Tongue (tissue), 2 donors: ENCODE measurements around the gene NAALADL2. TPM values are rescaled to one million over a fixed set of nuclear protein-coding genes. Genes with fewer than 3 reads are reported as not detected.
"Not testable (repeated sequence)": the region's sequence is repeated elsewhere in the genome, so short reads cannot be mapped to it uniquely, and the experiment has no call there.

Source experiments
- DNase-seq: peaks from one replicate; pipeline ENCODE4 v3.0.0-alpha.2; 2015
- total RNA-seq: library from RNA; depleted of rRNA; stranded (reverse); fragments of >200 nt; gene quantifications from one replicate; pipeline ENCODE4 v1.2.3, GENCODE V29; 2014

Gene NAALADL2
- total RNA-seq, 1 donor from 2014 or later: 76.0 TPM

- DNase-seq: no peak
These were observed 634.2 kb downstream of the NAALADL2 start for GRCh38 chr3:175493301-175493700.

DNA sequence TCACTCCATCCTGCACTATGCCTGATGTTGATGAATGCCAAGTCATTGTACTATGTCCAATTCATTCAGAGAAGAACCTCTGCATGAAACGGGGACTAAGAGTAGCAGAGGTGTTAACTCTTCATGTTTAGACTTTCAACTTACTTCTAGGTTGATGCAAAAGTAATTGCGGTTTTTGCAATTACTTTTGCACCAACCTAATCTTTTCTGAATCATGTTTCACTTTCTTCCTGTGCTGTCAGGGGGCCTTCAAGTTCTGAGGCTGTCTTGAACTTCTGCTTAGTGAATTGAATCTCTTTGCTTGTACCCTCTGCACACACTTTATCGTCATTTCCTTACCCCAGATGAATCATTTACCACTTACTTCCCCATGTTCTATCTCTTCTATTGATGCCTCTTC, 636.2 kb downstream of the NAALADL2 start:
- DNase-seq: no peak

DNA sequence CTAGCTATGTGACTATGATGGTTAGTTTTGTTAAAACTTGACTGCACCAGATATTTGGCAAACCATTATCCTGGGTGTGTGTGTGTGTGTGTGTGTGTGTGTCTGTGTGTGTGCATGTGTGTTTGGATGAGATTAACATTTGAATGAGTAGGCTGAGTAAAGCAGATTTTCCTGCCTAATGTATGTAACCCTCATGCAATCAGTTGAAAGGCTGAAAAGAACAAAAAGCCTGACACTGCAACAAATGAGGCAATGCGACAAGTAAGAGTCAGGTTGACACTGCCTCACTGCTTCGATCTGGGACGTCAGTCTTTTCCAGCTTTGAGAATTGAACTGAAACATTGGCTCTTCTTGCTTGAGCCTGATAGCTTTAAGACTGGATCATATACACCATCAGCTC, 643.0 kb downstream of the NAALADL2 start:
- no peak for DNase-seq

DNA sequence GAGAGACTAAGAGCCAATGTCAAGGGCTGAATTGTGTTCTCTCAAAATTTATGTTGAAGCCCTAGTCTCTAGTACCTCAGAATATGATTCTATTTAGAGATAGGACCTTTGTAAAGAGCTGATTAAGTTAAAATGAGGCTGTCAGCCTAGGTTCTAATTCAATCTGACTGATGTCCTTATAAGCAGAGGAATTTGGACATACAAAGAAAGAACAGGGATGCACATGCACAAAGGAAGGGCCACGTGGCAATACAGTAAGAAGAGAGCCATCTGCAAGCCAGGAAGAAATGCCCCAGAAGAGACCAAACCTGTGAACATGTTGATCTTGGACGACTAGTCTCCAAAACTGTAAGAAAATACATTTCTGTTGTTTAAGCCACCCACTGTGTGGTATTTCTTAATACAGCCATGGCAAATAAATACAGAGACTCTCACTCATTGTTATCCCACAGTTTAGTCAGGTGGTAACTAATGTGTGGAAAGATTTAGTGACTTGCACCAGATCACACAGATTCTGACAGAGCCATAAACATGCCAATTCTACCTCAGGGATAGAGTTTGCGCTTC, 652.2 kb downstream of the NAALADL2 start:
- DNase-seq: no peak

- peak; percentile 12 for DNase-seq
These were observed 653.6 kb downstream of the NAALADL2 start for GRCh38 chr3:175512700-175513099.

DNA sequence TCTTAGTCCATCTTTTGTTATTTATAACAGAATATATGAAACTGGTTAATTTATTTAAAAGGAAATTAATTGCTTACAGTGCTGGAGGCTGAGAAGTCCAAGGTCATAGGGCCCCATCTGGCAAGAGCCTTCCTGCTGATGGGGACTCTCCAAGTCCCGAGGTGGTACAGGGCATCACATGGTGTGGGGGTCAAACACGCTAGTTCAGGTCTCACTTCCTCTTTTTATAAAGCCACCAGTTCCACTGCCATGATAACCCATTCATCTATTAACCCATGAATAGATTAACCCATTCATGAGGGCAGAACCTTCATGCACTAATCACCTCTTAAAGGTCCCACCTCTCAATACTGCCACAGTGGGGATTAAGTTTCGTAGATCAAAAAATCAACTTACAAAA, 659.3 kb downstream of the NAALADL2 start:
- no peak for DNase-seq

- no peak for DNase-seq
These were observed 662.3 kb downstream of the NAALADL2 start for GRCh38 chr3:175521406-175521805.

DNA sequence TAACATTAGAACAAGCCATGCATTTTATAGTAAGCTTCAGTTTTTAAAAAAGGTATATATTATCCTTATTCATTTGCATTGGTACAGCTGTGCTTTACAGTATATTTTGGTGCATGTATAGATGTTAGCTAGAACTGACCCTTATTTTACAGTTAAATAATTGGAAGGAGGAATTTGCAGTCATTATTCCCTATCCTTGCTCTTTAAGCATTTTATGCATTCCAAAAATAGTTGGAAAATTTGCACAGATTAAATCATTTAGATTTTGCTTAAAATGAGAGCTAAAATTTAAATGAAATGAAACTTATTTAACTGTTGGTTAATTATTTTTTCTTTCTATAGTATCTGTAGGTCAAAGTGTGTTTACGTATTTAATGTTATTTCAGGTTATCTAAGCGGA, 667.1 kb downstream of the NAALADL2 start:
- DNase-seq: no peak

- peak; percentile 11 for DNase-seq
These were observed 667.6 kb downstream of the NAALADL2 start for GRCh38 chr3:175526609-175527280.

DNA sequence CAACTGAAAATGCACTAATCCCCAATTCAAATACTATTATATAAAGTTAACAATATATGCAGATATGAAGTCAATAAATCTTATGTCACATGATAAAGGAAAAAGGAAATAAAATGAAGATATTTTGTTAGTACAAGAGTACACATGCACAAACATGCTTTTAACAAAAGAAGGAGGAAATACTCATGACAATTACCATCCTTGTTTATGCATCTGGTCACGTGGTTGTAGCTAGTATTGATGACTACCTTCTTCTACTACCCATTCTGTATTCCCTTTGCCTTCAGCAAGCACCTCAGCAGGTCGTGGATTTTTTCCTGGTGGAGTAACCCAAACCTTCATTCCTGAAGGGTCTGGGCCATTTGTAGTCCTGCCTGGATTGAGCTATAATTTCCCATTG, 669.6 kb downstream of the NAALADL2 start:
- not testable (repeated sequence) for DNase-seq

DNA sequence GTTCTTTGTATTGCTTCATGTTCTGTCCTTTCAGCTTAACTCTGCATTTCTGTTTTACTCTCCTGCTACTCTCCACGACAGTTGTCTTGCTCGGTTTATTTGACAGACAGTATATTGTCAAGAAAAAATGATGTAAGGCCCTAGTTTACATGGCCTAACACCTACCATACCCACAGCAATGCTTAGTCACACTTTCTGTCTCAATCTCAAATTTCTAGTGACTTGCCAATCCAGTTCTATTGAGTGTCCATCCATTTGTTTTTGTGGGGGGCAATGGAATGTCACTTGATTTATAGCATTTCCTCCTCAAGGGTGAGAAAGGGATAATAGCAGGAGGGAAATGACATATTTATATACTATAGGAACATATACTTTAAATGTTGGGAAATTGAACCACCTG, 676.2 kb downstream of the NAALADL2 start:
- no peak for DNase-seq

DNA sequence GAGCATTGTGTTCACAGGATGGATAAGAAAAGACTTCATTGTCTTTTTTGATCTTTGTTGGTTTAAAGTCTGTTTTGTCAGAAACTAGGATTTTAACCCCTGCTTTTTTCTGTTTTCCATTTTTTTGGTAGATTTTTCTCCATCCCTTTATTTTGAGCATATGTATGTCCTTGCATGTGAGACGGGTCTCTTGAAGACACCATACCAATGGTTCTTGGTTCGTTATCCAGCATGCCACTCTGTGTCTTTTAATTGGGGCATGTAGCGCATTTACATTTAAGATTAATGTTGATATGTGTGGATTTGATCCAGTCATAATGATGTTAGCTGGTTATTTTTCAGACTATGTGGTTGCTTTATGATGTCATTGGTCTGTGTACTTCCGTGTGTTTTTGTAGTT, 687.0 kb downstream of the NAALADL2 start:
- DNase-seq: no peak

- DNase-seq: no peak
These were observed 693.8 kb downstream of the NAALADL2 start for GRCh38 chr3:175552929-175553328.

DNA sequence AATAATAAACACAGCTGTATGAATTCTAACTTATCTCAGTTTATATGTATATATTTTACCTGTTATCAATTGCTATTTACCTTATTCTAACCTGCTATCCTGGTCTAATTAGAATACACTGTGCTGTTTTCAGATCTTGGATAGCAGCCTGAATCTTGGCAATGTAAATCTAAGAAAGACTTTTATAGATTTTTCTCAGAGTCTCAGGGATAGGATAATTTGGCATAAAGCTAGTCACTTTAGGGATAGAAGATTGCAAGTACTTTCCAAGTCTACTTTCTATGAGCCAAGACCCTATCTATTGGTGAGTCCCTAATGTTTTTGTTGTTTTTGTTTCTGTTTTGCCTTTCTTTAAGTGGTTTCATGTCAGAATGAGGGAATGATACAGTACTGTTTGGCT, 695.7 kb downstream of the NAALADL2 start:
- DNase-seq: no peak

DNA sequence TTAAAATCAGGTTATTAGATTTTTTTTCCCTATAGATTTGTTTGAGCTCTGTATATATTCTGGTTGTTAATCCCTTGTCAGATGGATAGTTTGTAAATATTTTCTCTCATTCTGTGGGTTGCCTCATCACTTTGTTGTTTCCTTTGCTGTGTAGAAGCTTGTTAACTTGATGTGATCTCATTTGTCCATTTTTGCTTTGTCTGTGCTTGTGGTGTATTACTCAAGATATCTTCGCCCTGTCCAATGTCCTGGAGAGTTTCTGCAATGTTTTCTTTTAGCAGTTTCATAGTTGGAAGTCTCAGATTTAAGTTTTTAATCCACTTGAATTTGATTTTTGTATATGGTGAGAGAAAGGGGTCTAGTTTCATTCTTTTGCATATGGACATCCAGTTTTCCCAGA, 699.1 kb downstream of the NAALADL2 start:
- DNase-seq: no peak

- no peak for DNase-seq
These were observed 705.2 kb downstream of the NAALADL2 start for GRCh38 chr3:175564363-175564762.

- DNase-seq: no peak
These were observed 712.0 kb downstream of the NAALADL2 start for GRCh38 chr3:175571096-175571495.

GRCh38 chr3:175573226-175573625, 714.1 kb downstream of the NAALADL2 start:
- no peak for DNase-seq

GRCh38 chr3:175580318-175580717, 721.2 kb downstream of the NAALADL2 start:
- DNase-seq: no peak

- DNase-seq: no peak
These were observed 726.8 kb downstream of the NAALADL2 start for GRCh38 chr3:175585898-175586297.

DNA sequence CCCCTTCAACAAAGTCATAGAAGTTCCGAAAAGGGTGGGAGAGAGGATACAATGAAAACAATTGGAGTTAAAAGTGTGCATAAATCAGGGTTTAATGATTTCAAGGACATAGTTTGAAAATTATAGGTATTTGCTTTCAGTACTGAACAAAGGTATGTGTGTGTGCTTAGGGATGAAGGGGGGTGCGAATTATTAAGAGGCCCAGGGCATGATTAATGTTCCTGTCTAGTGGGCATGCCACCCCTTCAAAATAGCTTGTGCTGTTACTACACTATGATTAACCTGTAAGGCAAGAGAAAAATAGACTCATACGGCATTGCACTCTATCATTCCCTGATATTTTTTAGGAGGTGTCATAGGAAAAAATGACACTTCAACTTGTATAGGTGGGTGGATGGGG, 731.6 kb downstream of the NAALADL2 start:
- DNase-seq: no peak

DNA sequence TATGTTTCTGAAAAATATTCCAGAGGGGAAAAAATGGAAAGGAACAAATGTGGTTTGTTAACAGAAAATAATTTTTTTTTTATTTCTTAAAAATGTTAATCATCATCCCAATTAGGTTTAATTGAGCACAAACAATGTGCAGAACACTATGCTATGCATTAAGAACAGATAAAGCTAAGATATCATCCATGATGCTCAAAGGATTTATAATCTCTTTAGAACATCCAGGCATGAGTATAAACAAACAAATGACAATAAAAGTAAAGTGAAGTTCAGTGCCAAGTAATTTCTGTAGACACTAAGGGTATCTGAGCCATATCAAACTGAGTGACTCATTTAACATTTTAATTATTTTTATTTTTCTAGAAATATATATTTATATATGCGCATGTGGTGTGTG, 732.2 kb downstream of the NAALADL2 start:
- DNase-seq: no peak

- DNase-seq: no peak
These were observed 734.2 kb downstream of the NAALADL2 start for GRCh38 chr3:175593331-175593730.

- DNase-seq: no peak
These were observed 739.6 kb downstream of the NAALADL2 start for GRCh38 chr3:175598740-175599139.

DNA sequence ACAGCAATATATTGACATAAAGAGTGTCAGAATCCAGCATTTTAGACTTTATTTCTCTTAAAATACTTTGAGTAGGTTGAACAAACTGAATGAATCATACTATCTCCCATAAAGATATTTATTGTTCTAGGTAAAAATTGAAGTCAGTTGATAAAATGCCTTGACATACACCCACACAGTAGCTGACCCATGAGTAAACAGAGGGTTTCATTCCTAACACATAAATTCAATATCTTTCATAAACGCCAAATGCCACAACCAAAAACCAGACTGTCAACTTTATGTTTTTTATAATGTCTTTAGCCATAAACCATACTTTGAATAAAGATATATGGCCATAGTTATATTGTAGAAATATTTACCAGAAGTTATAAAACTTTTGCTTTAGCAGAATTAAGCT, 742.4 kb downstream of the NAALADL2 start:
- no peak for DNase-seq
